HG02642 (cell line): ENCODE results near the gene PTPRN2.
"Not testable (repeated sequence)": the region's sequence is repeated elsewhere in the genome, so short reads cannot be mapped to it uniquely, and the experiment has no call there.

ENCODE experiments used
- ATAC-seq: cut with Tn5 transposase; IDR thresholded peaks from one replicate; pipeline ENCODE4 v1.9.1; 2021; ENCODE audit warnings: mild to moderate bottlenecking; ENCODE audit not compliant: unreplicated experiment, poor library complexity

PTPRN2 gene

GRCh38 chr7:158395780-158396278, 191.8 kb downstream of the PTPRN2 start:
- ATAC-seq, result no peak

DNA sequence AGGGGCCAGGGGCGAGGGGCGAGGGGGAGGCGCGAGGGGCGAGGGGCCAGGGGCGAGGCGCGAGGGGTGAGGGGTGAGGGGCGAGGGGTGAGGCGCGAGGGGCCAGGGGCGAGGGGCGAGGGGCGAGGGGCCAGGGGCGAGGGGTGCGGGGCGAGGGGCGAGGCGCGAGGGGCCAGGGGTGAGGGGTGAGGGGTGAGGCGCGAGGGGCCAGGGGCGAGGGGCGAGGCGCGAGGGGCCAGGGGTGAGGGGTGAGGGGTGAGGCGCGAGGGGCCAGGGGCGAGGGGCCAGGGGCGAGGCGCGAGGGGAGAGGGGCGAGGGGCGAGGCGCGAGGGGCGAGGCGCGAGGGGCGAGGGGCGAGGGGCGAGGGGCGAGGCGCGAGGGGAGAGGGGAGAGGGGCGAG, 192.3 kb downstream of the PTPRN2 start:
- ATAC-seq, result no peak

- ATAC-seq, result no peak
These were observed 192.7 kb downstream of the PTPRN2 start for GRCh38 chr7:158394936-158395335.

- no peak for ATAC-seq
These were observed 193.5 kb downstream of the PTPRN2 start for GRCh38 chr7:158393926-158394625.

DNA sequence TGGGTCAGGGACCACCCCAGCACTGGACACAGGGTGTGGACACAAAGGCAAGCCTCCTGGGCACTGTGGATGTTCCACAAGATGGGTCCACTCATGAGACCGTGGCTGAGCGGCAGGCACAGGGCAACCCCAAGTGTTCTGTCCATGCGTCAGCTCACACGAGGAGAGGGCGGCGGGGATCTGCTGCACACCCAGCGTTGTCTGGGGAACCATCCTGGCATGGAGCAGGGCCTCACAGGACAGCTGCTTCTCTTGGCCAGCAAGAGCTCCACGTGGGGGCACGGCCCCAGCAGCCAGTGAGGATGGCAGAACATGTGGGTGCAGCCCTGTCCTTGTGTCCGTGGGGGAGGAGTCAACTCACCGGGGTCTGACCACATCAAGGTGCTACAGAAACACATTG, 195.4 kb downstream of the PTPRN2 start:
- no peak for ATAC-seq

DNA sequence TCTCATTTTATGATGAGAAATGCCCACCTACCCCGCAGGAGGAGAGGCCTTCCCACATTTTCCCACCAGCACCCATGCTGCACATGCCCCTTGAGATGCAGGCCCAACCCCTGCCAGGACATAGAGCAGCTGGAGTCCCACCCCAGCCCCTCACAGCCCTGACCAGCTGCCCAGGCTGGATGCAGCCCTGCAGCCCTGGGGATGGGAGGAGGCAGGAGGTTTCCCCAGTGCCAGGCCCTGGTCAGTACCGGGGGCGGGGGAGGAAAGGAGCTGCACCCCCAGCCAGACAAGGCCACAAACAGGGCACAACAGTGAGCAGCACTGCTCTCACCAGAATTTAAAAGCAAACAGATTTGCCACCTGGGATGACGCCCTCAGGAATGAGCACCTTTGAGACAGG, 196.1 kb downstream of the PTPRN2 start:
- ATAC-seq, result no peak

DNA sequence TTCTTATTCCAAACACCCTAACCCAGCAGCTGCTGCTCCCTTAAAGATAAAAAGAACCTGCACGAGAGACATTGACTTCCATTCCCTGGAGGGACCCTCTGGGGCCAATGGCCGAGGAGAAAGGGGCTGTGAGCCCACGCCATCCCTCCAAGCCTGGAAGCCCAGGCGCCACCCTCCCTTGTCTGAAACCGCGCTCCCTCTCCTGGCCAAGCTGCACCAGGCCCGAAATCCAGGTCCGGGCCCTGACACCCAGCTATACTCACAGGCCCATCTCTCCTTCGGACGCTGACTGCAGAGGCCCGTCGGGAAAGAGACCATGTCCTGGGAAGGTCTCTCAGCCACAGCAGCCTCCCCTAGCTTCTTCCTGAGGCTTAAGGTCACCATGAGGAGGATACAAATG, 196.5 kb downstream of the PTPRN2 start:
- ATAC-seq, result no peak

DNA sequence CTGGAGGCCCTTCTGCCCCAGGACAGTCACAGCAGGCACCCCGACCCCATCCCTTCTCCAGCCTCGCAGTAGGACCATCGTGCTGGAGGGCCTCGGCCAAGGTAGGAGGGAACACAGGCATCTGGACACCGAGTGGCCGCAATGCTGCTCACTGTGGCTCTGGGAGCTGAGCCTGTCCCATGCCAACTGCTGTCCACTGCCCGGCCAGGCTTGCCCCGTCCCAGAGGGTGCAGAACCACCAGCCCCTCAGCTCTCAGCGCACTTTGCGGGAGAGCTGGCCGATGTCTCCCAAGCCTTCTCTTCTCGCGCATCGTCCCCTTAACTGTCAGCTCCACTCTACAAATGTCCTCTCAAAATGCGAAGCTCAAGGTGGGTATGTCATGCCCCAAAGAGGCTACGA, 197.2 kb downstream of the PTPRN2 start:
- no peak for ATAC-seq

- no peak for ATAC-seq
These were observed 197.9 kb downstream of the PTPRN2 start for GRCh38 chr7:158389514-158390425.

GRCh38 chr7:158388928-158389327, 198.7 kb downstream of the PTPRN2 start:
- no peak for ATAC-seq

- no peak for ATAC-seq
These were observed 199.6 kb downstream of the PTPRN2 start for GRCh38 chr7:158388072-158388471.

- no peak for ATAC-seq
These were observed 200.1 kb downstream of the PTPRN2 start for GRCh38 chr7:158387546-158387891.

GRCh38 chr7:158386866-158387545, 200.6 kb downstream of the PTPRN2 start:
- ATAC-seq, result no peak

GRCh38 chr7:158386355-158386618, 201.3 kb downstream of the PTPRN2 start:
- ATAC-seq, result no peak

- ATAC-seq, result not testable (repeated sequence)
These were observed 201.9 kb downstream of the PTPRN2 start for GRCh38 chr7:158385496-158386354.

DNA sequence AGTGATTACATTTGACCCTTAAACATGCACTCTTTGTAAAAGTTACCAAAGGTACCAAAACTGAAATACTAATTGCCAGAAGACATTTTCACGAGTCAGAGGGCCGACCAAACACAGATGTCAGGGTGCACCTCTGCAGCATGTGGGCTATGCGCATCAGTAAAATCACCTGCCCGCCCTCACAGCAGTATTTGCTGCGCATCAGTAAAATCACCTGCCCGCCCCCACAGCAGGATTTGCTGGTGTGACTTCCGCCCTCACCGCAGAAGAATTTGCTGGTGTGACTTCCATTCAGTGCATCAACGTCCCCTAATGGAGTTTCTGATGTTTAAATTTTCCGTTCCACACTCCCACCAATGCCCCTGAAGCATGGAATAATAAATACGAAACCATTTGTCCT, 202.9 kb downstream of the PTPRN2 start:
- no peak for ATAC-seq

DNA sequence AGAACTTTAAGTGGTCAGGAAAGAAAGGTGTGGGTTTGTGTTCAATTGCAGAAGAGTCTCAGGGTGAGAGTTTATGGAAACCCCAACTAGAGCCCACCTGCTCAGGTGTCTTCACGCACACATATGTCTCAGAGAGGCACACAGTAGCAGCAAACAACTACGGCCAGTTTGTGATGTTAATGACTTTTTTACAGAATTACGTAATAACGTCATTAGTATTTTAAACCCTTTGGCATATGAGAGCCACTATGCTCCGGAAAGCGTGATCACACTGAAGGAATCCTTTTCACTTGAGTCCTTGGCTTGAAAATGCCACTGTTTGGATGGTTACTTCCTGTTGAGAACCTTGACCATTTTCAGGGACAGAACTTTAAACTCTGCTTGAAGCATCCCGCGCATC, 204.0 kb downstream of the PTPRN2 start:
- ATAC-seq, result no peak

GRCh38 chr7:158382363-158383254, 205.0 kb downstream of the PTPRN2 start:
- ATAC-seq, result no peak

DNA sequence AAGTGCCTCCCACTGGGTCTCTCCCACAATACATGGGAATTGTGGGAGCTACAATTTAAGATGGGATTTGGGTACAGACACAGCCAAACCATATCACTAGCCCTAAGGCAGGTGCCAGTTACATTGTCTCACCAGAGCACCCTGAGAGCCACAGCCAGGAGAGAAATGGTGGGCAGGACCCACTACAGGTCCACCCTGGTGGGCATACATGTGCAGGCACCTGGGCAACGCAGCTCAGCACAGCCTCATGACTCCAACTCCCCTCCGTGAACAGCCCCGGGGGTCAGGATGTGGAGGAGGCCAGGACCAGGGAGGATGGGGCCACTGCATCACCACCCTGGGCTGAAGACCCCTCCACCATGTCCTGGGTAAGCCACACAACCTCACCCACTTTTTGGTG, 205.7 kb downstream of the PTPRN2 start:
- ATAC-seq, result no peak
